Suppressor macrophage (primary cell): ENCODE measurements around the gene VMAC.

Source experiments
- DNase-seq, 4 experiments: peaks; one replicate each; pipeline ENCODE4 v3.0.0-alpha.2; 2020 to 2022

The VMAC gene

GRCh38 chr19:5905114-5905778 lies 574 bp downstream of the VMAC start:
- DNase-seq, result no peak

GRCh38 chr19:5907241-5907640 lies 2.6 kb downstream of the VMAC start:
- peak; percentile 72 to 91 (median 83) for DNase-seq

- DNase-seq, result peak; percentile 19 to 63 (median 41)
Observed at GRCh38 chr19:5908773-5909442, 4.2 kb downstream of the VMAC start.

GRCh38 chr19:5910638-5910907 lies 5.9 kb downstream of the VMAC start:
- no peak for DNase-seq

- DNase-seq, result no peak
Observed at GRCh38 chr19:5911366-5911765, 6.7 kb downstream of the VMAC start.

GRCh38 chr19:5913739-5914357 lies 9.2 kb downstream of the VMAC start, which contains the start of gene CAPS:
Gene CAPS (plus strand): TSS chr19:5914254. CDS start chr19:5914407, 153 bp downstream.
- DNase-seq, result no peak

- no peak for DNase-seq
Observed at GRCh38 chr19:5914358-5914774, 9.7 kb downstream of the VMAC start.

GRCh38 chr19:5914946-5915781 lies 10.5 kb downstream of the VMAC start:
- DNase-seq, result no peak

GRCh38 chr19:5915782-5916165 lies 11.1 kb downstream of the VMAC start:
- no peak for DNase-seq

GRCh38 chr19:5916181-5916708 lies 11.6 kb downstream of the VMAC start:
- no peak for DNase-seq

- DNase-seq, result no peak
Observed at GRCh38 chr19:5917431-5918107, 12.9 kb downstream of the VMAC start.

GRCh38 chr19:5918463-5919079 lies 13.9 kb downstream of the VMAC start:
- DNase-seq, result no peak

GRCh38 chr19:5921516-5922160 lies 17.0 kb downstream of the VMAC start:
- DNase-seq, result no peak

- no peak for DNase-seq
Observed at GRCh38 chr19:5922161-5922545, 17.5 kb downstream of the VMAC start.

- no peak for DNase-seq
Observed at GRCh38 chr19:5923356-5923755, 18.7 kb downstream of the VMAC start.

- no peak for DNase-seq
Observed at GRCh38 chr19:5925830-5926427, 21.3 kb downstream of the VMAC start.

- no peak for DNase-seq
Observed at GRCh38 chr19:5926641-5927440, 22.2 kb downstream of the VMAC start.

- DNase-seq, result no peak
Observed at GRCh38 chr19:5927441-5927821, 22.8 kb downstream of the VMAC start.

GRCh38 chr19:5929179-5929578 lies 24.5 kb downstream of the VMAC start:
- DNase-seq, result no peak

GRCh38 chr19:5929625-5930024 lies 25.0 kb downstream of the VMAC start:
- no peak for DNase-seq
